Measurements from ENCODE around the gene ATG4A.

GRCh38 chrX:108186811-108187210 lies 95.2 kb downstream of the ATG4A start:
- no peak for TF ChIP-seq NCOA6 (IDR thresholded peaks at IDR 0.05)
- no peak for TF ChIP-seq ATF2 (CRISPR knock-in tag; IDR thresholded peaks at IDR 0.05)
- TF ChIP-seq ZFP91 (CRISPR knock-in tag; IDR thresholded peaks at IDR 0.05) = no peak
- TF ChIP-seq MAX (CRISPR knock-in tag; IDR thresholded peaks at IDR 0.05) = no peak
- TF ChIP-seq CTCF (IDR thresholded peaks at IDR 0.05 in 2 of 3, conservative IDR thresholded peaks at IDR 0.05 in 1 of 3; ENCODE audit: insufficient read depth in 2 of 3, low read depth in 1 of 3, low read length in 3 of 3) = no peak

Measured in K562 (cell line).